GM06990 (cell line): ENCODE data around the gene MGST2.

ENCODE experiments used
- DNase-seq: peaks from one replicate; pipeline ENCODE4 v3.0.0-alpha.2; 2011; ENCODE audit not compliant: insufficient read length; ENCODE audit errors: extremely low read depth
- H3K27me3 ChIP-seq: replicated peaks from 2 replicates; pipeline ENCODE4 v1.6.0; 2011; ENCODE audit warnings: low read length; ENCODE audit not compliant: control insufficient read depth, insufficient read depth
- H3K36me3 ChIP-seq: 2 replicates; pipeline ENCODE4 v1.5.1; 2011; ENCODE audit warnings: low read length; ENCODE audit not compliant: control insufficient read depth, insufficient read depth
- H3K4me3 ChIP-seq: replicated peaks from 2 replicates; pipeline ENCODE4 v1.5.1; 2011; ENCODE audit warnings: low read depth, mild to moderate bottlenecking, control low read depth, low read length
- CTCF ChIP-seq: IDR thresholded peaks from 2 replicates; pipeline ENCODE4 v1.5.1; 2011; ENCODE audit warnings: low read length, control low read depth, mild to moderate bottlenecking, inconsistent platforms; ENCODE audit not compliant: insufficient read depth, poor library complexity, severe bottlenecking

Gene MGST2

GRCh38 chr4:139735381-139736273, 70.0 kb downstream of the MGST2 start:
- no peak for DNase-seq
- no peak for TF ChIP-seq CTCF
- no peak overlapping the region for H3K4me3 ChIP-seq
- peaks cover 5% of the 10 kb centered on the region for H3K27me3 ChIP-seq
- H3K36me3 ChIP-seq, result no peaks in the 10 kb centered on the region

GRCh38 chr4:139736274-139736660, 70.6 kb downstream of the MGST2 start:
- no peak for DNase-seq
- Histone ChIP-seq H3K4me3 (no peak overlapping the region), H3K27me3 (peaks cover 5% of the 10 kb centered on the region), H3K36me3 (no peaks in the 10 kb centered on the region)
- no peak for TF ChIP-seq CTCF

GRCh38 chr4:139736661-139737060, 71.0 kb downstream of the MGST2 start:
- DNase-seq, result no peak
- H3K4me3 ChIP-seq, result no peak overlapping the region
- peaks cover 5% of the 10 kb centered on the region for H3K27me3 ChIP-seq
- H3K36me3 ChIP-seq, result no peaks in the 10 kb centered on the region
- TF ChIP-seq CTCF, result no peak

- no peak for DNase-seq
- H3K27me3 ChIP-seq, result peaks cover 5% of the 10 kb centered on the region
- H3K36me3 ChIP-seq, result no peaks in the 10 kb centered on the region
- H3K4me3 ChIP-seq, result no peak overlapping the region
- TF ChIP-seq CTCF, result no peak
Observed at GRCh38 chr4:139738846-139739613, 73.4 kb downstream of the MGST2 start.

- DNase-seq, result no peak
- H3K4me3 ChIP-seq, result no peak overlapping the region
Observed at GRCh38 chr4:139740121-139740520, 74.5 kb downstream of the MGST2 start.

More at GRCh38 chr4:139740121-139740520, 74.5 kb downstream of the MGST2 start:
- TF ChIP-seq CTCF, result no peak
- no peaks in the 10 kb centered on the region for H3K36me3 ChIP-seq
- H3K27me3 ChIP-seq, result peaks cover 2% of the 10 kb centered on the region; the same call in 1 of the 2 replicates
